Ramos (cell line): ENCODE measurements around the gene BCAR1.

ENCODE experiments used
- in situ Hi-C: fragments of 300-500 bp; cut with MboI; formaldehyde crosslinking; loops from one replicate; pipeline ENCODE4 v1.14.3; 2022; ENCODE audit warnings: low sequenced_read_pairs; ENCODE audit not compliant: unreplicated experiment

BCAR1 gene

DNA sequence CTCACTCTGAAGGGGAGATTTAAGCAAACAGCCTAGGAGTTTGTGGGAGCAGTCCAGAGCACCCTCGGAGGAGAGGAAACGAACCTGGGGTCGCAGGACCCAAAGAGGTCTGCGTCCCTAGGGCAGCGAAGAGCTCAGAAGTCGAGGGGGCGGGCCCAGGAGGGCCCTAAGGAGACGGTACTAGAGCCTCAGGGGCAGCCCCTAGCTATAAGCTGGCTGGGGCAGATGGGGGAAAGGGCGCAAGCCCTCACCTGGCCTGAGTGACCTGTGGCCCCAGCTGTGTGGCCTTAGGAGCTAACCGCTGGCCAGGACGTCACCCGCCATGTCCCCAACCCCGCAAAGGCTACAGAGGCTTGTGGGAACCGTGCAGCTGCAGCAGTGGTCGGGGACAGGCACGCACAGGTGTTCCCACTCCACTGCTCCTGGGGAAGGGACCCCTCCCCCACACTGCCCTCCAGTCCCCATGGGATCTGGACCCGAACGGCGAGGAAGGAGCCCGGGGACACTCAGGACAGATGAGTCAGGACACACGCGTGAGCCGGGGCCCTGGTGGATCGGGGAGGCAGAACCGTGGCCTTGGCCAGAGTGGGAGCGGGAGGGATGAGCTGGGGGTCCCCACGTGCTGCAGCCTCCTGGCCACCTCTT is 42.4 kb downstream of the BCAR1 start:
- in situ Hi-C loops = loop anchor here (10.0 to 25.0 kb wide), 2 partner anchors 176 to 553 kb away; no protein-coding TSS in a partner anchor

DNA sequence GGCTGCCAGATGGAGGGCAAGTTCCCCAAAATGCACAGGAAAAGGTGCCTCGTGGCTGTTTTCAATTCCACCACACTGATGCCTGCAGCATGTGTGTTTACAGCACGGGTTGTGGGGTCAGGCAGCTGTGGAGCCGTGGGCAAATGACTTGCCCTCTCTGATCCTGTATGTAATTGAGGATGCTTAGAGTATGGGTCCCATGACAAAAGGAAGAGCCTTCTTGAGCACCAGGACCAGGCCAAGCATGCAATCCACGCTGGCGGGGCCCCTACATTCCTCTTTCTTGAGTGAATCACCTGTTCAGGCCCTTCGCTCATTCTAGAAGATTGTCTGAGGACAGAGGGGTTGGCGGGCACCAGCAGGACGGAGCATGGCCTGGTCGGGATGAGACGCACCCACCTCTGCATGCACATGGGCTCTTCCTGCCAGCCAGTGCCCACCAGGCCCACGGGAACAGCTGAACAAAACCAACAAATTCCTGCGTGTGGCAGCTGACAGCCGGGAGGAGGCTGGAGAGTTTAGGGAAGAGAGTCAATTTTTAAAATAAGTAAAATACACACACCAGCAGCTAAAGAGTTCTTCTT is 43.1 kb downstream of the BCAR1 start:
- in situ Hi-C loops = loop anchor here (10.0 to 25.0 kb wide), 2 partner anchors 176 to 554 kb away; no protein-coding TSS in a partner anchor

DNA sequence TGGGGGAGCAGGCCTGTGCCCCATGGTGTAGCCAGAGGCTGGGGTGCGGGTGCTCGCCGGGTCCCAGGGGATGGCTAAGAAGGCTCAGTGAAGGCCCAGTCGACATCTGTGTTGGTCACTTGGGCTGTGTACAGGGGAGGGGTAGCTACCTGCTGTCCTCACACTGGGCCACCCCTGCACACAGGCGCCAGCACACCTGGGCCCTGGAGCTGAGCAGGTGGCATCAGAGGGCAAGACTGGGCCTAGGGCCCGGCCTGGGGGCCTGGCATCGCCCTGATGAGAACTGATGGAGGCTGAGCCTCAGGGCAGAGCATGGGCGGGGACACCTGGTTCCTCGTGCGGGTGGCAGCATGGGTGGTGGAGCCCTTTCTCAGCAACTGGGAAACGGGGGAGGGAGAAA is 43.6 kb downstream of the BCAR1 start:
- in situ Hi-C loops = loop anchor here (10.0 to 25.0 kb wide), 2 partner anchors 177 to 554 kb away; no protein-coding TSS in a partner anchor

DNA sequence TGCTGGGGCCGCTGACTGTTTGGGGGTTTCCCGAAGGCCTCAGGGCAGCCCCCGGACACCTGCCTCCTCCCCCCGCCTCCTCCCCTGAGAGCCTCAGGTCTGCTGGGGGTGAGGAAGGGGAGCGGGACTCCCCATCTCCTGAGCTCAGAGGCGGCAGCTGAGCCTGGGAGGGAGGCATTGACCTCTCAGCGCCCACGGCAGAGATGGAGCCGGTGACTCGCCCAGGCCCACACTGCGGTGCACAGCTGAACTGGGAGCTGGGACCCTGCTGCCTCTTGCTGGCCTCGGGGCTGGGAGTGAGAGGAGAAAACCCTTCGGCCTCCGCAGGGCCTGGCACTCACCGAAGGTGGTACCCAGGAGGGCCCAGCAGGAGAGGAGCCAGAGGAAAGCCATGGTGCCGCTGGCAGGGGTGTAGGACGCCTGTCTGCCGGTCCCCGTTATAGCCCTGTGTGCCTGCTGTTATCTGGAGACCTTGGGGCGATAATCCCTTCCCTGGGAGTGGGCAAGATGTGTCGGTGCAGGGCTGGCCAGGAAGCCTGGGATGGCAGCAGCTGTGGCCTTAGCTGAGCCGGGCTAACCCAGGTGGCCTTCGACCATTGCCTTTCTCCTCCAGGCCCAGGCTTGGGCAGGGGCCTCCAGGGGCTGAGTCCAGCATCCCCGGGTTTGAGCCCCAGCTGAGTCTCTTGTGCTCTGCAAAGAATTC is 44.5 kb downstream of the BCAR1 start, which contains the start of gene CTRB2:
CTRB2 (minus strand) TSS at position 413 of the 703 bp plus-strand sequence; CDS start at position 393, 20 bp downstream.
- in situ Hi-C loops = loop anchor here (10.0 to 25.0 kb wide), 2 partner anchors 178 to 555 kb away; no protein-coding TSS in a partner anchor

DNA sequence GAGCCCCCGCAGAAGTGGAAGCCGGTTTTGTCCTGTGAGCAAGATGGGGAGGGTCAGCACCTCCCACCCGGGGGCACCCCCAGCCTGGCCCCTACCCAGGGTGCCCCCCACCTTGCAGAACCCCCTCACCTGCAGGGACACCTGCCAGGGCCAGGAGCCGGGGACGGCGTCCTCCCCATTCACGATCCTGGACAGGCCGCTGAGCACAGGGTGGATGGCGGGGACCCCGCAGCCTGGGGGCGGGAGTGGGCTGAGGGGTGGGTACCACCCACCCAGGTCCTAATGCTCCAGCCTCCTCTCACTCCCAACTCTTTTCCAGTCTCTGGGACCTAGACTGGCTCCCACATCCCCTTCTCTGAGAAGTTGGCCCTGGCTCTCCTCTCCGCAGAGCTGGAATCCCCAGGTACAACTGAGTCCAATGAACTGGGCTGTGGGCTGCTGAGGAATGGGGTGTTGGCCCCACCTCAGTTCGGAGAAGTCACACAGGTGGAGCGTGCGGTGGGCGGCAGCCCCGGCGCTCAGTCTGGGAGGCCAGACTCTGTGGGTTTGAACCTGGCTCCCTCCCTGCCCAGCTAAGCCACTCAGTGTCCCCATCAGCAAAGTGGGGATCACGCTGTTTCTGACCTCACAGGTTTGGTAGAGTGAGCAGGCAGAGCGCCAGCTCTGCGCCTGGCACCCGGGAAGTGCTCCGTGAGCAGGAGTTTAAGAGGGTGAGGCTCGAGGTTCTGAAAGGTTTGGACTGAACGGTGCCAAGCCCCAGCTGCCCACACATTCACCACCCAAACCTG is 45.3 kb downstream of the BCAR1 start:
- in situ Hi-C loops = loop anchor here (10.0 to 25.0 kb wide), 2 partner anchors 179 to 556 kb away; no protein-coding TSS in a partner anchor

DNA sequence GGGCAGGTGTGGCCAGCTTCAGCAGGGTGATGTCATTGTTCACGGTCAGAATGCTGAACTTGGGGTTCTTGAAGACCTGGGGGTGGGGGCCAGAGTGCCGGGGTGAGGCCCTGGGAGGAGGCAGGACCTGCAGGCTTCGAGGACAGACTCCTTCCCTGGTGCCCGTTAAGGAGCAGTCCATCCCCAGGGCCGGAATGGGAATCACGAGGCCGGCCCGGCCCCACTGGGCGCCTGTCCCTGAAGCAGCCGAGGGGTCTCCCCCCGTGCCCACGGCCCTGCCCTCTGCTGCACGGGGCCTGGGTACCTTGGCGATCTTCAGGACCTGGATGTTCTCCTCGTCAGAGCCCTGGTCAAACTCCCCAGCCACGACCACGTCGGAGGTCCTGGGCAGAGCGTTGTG is 46.0 kb downstream of the BCAR1 start:
- in situ Hi-C loops = loop anchor here (10.0 to 25.0 kb wide), 2 partner anchors 179 to 557 kb away; no protein-coding TSS in a partner anchor

DNA sequence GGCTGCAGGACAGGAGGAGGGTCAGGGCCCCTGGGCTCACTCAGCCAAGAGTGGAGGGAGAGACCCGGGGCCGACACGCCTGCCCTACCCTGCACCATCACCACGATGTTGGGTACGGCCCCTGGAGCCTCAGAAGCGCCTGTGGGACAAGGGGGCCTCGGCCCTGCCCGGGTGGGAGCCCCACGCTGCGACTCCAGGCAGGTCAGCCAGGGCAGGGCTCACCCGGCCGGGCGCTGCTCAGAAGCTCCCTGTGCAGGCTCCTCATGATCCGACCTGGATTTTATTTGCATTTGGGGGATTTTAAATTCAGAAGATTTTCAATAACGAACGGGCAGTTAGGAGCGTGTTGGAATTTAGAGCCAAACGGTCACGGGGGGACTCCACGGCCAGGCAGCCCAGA is 46.5 kb downstream of the BCAR1 start:
- in situ Hi-C loops = loop anchor here (10.0 to 25.0 kb wide), 2 partner anchors 180 to 557 kb away; no protein-coding TSS in a partner anchor

DNA sequence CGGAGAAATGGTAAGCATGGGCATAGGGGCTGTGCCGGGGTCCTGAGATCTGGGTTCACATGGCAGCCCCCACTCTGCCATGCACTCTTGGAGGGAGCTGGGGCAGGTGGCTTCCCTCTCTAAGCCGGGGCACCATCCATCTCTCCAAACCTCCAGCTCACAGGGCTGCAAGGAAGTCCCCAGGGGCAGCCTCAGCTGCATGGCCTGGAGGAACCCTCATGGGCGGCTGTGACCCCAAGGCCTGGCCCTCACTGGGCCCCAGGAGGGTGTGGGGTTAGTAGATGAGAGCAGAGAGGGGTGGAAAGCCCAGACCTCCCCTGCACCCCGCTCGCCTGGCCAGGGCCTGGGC is 47.0 kb downstream of the BCAR1 start:
- in situ Hi-C loops = loop anchor here (10.0 to 25.0 kb wide), 2 partner anchors 180 to 558 kb away; no protein-coding TSS in a partner anchor

DNA sequence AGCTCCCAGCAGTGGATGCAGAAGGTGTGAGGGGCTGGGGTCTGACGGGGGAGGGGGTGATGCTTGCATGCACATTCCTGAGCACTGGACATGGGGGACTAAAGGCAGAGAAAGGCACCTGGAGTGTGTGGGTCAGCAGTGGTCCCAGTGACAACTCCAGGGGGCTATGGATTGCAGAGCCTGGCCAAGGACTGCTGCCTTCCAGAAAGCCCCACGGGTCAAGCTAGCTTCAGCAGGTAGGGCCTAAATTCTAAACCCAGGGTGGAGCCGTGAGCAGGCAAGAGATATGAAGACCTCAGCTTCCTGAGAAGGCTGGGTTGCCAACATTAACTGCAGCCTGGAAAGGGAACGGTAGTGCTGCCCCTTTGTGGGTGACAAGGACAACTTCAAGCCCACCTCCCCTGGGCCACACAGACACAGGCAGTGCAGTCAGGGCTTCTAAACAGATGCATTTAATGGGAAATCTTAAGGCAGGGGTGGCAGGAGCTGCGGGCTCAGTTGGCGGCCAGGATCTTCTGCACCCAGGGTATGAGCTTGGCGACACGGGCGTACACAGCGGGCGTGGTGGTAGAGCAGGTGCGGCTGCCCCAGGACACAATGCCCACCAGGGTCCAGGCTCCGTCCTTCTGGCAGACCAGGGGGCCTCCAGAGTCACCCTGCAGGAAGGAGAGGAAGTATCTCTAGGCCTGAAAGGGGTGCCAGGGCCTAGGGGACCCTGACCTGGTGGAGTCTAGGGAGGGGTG is 47.6 kb downstream of the BCAR1 start:
- in situ Hi-C loops = loop anchor here (10.0 to 25.0 kb wide), 2 partner anchors 181 to 558 kb away; no protein-coding TSS in a partner anchor

DNA sequence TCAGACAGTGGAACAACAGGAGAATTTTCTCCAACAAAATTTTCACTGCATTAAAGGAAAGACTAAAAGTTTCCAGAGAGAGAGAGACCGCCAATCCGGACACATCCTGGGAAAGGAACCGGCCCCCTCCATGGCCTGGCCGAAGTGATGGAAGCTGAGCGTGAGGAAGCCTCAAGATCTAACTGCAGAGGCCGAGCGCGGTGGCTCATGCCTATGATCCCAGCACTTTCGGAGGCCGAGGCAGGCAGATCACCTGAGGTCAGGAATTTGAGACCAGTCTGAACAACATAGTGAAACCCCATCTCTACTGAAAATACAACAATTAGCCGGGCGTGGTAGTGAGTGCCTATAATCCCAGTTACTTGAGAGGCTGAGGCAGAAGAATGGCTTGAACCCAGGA is 48.3 kb downstream of the BCAR1 start:
- in situ Hi-C loops = loop anchor here (10.0 to 25.0 kb wide), 2 partner anchors 182 to 559 kb away; no protein-coding TSS in a partner anchor

DNA sequence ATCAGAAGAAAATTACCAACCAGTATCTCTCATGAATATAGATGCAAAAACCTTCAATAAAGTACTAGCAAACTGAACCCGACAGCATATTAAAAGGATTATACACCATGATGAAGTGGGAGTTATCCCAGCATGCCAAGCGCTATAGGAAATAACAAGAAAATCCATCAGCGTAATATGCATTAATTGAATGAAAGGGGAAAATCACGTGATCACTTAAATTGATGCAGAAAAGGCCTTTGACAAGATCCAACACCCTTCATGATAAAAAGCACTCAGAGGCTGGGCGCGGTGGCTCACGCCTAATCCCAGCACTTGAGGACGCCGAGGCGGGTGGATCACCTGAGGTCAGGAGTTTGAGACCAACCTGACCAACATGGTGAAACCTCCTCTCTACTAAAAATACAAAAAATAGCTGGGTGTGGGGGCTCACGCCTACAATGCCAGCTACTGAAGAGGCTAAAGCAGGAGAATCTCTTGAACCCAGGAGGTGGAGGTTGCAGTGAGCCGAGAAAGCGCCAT is 49.3 kb downstream of the BCAR1 start:
- in situ Hi-C loops = loop anchor here (10.0 to 25.0 kb wide), 2 partner anchors 183 to 560 kb away; no protein-coding TSS in a partner anchor

DNA sequence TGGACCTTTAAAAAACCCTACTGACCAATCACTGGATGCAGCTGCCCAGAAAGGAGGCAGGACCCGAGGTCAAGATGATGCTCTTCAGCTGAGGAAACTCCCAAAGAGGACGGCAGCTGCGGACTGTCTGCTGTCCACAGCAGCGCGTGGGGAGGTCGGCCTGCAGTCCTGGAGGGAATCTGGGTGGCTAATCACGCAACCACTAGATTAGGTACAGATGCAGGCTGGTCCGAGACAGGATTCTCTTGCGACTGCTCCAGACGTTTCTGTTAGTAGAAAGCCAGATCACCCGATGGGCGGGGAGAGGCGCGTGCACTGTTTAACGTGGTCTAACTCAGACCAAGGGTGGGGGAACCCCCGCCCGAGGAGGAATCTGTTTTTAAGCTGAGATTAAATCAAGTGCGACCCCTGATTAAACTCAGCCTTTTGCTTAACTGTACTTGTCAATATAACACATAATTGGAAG is 53.3 kb downstream of the BCAR1 start:
- in situ Hi-C loops = no loop called here

DNA sequence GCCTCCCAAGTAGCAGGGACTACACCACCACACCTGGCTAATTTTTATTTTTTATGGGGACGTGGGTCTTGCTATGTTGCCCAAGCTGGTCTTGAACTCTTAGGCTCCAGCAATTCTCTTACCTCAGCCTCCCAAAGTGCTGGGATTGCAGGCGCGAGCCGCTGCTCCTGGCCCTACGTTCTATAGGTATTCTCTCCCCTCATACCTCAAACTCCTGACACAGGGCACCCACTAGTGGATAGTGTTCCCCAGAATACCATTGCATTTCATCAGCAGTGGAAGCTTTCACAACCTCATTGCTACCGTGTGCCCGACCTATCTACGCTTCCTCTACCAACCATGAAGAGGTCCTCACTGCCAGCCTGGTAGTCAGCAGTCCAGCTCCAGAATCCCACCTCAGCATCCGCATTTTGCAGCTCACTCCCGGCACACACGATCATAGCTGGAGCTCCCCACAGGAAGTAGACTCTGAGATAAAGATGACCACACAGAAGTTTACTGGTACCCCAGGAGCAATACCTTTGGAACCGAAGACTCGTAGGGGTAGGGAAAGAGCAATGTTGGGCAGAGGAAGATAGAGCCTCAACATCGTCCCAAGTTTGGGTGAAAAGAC is 53.8 kb downstream of the BCAR1 start:
- in situ Hi-C loops = no loop called here

DNA sequence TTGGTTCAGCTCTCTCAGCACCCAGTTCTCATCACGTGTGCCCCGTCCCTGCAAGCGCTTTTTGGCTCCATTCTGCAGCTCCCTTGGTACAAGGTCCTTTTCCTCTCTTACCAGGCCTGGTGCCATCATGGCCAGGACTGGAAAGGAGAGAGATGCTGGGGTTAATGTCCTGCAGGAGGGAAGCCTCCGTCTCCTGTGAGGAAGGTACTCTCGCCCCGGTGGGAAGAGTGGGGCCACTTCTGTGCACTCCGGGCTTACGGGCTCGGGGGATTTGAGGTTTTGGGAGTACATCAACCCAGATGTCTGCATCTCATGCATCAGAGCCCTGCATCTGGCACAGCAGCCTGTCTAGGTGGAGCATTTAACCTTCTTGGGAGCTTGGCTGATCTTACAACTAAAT is 54.6 kb downstream of the BCAR1 start:
- in situ Hi-C loops = no loop called here

DNA sequence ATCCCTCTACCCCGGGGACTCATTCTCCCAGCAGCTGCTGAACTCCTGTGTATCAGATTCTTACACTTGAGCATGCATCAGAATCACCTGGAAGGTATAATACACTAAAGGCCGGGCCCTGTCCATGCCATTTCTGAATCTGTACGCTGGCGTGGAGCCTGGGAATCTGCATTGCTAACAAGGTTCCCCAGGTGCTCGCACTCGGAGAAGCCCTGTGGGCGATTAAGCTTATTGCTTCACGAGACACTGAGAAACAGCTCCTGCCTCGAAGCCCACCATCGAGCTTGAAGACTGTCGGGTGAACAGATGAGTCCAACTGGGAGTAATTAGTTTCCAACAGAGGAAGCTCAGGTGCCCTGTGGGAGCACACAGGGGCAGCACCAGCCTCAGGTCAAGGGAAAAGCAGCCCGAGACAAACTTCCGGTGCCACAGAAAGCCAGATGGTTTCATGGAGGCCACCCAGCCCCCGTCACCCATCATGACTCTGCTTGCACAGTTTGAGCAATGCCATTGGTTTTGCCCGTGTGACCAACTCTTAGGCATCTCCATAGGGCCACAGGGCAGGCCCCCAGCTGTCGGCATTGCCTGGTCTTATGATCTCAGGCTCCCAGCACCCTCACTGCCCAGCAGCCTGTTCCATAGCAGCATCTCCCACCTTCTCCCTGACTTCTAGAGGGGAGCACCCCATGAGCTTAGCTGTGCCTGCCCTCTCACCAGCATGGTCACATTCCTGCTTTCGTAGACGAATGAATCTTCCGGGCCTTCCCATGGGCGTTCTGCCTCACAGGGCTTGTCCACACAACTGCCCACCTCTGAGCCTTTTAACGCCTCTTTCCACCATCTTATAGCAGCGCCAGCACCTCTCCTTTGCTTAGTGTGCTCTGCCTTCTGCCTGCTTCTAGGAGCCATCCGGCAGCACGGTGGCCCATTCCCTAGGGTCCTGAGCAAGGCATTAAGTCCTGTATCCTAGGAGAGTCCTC is 55.3 kb downstream of the BCAR1 start:
- in situ Hi-C loops = no loop called here

DNA sequence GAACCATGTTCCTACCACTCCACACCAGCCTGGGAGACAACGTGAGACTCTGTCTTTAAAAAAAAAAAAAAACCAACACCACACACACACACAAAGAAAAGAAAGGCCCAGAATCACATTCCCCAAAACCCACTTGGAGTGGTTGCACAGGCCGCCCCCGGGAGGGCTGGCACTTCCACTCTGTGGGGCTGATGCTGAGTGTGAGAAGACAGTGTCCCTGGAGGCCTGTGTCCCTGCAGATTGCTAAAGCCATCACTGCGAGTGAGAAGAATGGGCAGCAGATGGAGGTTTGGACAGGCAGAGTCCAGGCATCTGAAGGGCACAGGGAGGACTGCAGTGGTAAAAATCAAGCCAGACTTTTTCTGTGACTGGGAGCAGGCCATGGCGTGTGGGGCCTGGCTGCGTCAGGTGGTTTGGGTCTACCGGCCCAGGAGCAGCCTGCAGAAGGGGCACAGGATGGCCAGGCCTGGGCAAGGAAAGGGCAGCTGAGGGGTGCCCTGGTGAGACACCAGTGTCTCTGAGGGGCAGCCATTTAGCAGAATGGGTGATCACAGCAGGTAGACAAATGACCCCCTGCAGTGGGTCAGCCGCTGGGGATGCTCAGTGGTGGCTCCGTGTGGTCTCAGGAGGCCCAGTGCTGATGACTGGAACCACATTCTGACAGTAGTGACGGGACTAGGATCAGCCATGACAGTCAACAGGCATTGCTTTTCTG is 57.5 kb downstream of the BCAR1 start:
- in situ Hi-C loops = no loop called here

DNA sequence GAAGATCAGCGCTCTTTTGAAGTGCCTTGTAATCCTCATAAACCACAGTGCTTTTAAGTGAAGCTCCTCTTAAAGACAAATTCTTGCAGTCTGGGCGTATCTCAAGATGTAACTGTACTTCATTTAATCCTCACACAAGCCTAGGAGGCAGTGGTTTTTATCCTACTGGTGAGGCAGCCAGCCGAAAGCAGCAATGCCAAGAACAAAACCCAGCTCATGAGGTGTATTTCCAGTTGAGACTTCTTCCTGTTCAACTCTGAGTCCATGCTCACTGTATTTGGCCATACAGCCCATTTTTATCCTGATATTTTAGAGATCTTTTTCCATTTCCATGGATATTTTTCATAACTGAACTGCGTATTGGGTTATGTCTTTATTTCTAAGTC is 58.2 kb downstream of the BCAR1 start:
- in situ Hi-C loops = no loop called here
